ENCODE measurements around the gene TGFA. TPM values are rescaled to one million over a fixed set of nuclear protein-coding genes. Genes with fewer than 3 reads are reported as not detected.

The TGFA gene
- polyA plus RNA-seq, 1 donor (not counting 4 experiments of a cell fraction or from before 2014, with no cell fraction given) = 51.7 TPM

DNA sequence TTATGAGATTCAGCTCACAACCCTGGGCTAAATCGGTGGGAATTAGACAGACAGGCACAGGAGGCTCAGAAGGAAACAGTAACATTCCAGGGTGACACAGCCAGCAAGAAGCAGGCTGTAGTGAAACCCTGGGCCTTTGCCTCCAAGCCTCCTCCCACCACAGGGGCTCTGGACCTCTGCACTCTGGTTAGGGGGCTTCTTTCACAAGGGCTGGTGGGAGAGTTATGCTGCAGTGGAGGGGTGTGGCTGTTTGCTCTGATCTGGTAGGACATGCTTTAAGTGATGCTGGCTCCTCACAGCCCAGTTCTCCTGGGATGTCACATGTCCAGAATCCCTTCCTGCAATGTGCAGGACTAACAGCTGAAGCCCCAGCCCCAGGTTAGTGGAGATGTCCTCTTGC lies 109.9 kb downstream of the TGFA start:
- H3K27ac ChIP-seq (ENCODE audit: control insufficient read depth, insufficient read depth, low read length) = no peak overlapping the region
- no peak for TF ChIP-seq EZH2 (IDR thresholded peaks at IDR 0.05; ENCODE audit: low read length)
- TF ChIP-seq, protein P1, sequence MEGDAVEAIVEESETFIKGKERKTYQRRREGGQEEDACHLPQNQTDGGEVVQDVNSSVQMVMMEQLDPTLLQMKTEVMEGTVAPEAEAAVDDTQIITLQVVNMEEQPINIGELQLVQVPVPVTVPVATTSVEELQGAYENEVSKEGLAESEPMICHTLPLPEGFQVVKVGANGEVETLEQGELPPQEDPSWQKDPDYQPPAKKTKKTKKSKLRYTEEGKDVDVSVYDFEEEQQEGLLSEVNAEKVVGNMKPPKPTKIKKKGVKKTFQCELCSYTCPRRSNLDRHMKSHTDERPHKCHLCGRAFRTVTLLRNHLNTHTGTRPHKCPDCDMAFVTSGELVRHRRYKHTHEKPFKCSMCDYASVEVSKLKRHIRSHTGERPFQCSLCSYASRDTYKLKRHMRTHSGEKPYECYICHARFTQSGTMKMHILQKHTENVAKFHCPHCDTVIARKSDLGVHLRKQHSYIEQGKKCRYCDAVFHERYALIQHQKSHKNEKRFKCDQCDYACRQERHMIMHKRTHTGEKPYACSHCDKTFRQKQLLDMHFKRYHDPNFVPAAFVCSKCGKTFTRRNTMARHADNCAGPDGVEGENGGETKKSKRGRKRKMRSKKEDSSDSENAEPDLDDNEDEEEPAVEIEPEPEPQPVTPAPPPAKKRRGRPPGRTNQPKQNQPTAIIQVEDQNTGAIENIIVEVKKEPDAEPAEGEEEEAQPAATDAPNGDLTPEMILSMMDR (optimal IDR thresholded peaks at IDR 0.05 in 1 of 3, IDR thresholded peaks at IDR 0.05 in 1 of 3, conservative IDR thresholded peaks at IDR 0.05 in 1 of 3; ENCODE audit: extremely low read depth in 1 of 3, insufficient read depth in 2 of 3, low read length in 3 of 3) = no peak
- no peaks in the 10 kb centered on the region for H3K9me1 ChIP-seq (ENCODE audit: control insufficient read depth, extremely low read depth, insufficient read depth, low read length)
- H3K79me2 ChIP-seq (ENCODE audit: control insufficient read depth, insufficient read depth, low read length) = no peaks in the 10 kb centered on the region
- H3K9ac ChIP-seq (ENCODE audit: control insufficient read depth, extremely low read depth, insufficient read depth, low read length) = no peak overlapping the region
- H3K36me3 ChIP-seq (ENCODE audit: control insufficient read depth in 2 of 2, extremely low read depth in 1 of 2, insufficient read depth in 2 of 2, low read length in 2 of 2) = peaks cover 14 to 19% of the 10 kb centered on the region in 2 experiments
- no peak overlapping the region for H3K4me2 ChIP-seq (ENCODE audit: control insufficient read depth, extremely low read depth, insufficient read depth, low read depth, low read length)
- H4K20me1 ChIP-seq (ENCODE audit: control insufficient read depth, extremely low read depth, insufficient read depth, low read length) = no peaks in the 10 kb centered on the region
- dilution Hi-C loops (cut with MboI; ENCODE audit: extremely low pct_ligation_motif_present, low sequenced_read_pairs) = no loop called here
- no peak overlapping the region for H2AFZ ChIP-seq (ENCODE audit: control insufficient read depth, low read length)
- H3K4me1 ChIP-seq (ENCODE audit: control insufficient read depth, extremely low read depth, insufficient read depth, low read length) = no peaks in the 10 kb centered on the region
- no peaks in the 10 kb centered on the region for H3K27me3 ChIP-seq (ENCODE audit: control insufficient read depth, extremely low read depth, insufficient read depth, low read length)
- H3K4me3 ChIP-seq (ENCODE audit: control insufficient read depth in 2 of 3, extremely low read depth in 1 of 3, insufficient read depth in 2 of 3, low read depth in 1 of 3, low read length in 3 of 3) = no peak overlapping the region
- DNase-seq (ENCODE audit: low read depth, low spot score) (no peak), FAIRE-seq (no peak)
- no peaks in the 10 kb centered on the region for H3K9me3 ChIP-seq (ENCODE audit: control insufficient read depth, low read depth, low read length)

DNA sequence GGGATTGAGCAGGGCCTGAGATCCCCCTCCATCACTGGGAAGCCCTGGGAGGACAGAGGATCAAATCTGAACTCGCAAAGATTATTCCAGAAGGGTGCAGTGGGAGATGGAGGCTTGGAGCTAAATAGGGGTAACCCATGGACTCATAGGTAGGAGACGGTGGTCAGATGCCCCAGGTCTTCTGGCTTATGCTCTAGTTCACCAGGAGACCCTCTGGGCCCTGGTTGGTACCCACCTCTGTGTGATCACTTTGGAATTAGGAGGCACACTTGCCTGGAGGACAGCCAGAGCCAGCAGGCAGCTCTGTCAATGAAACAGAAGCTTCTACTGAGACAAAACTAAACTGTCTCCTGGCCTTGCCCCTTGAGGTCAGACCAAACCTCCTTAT lies 110.6 kb downstream of the TGFA start:
- no peaks in the 10 kb centered on the region for H3K9me3 ChIP-seq (ENCODE audit: control insufficient read depth, low read depth, low read length)
- no peaks in the 10 kb centered on the region for H4K20me1 ChIP-seq (ENCODE audit: control insufficient read depth, extremely low read depth, insufficient read depth, low read length)
- dilution Hi-C loops (cut with MboI; ENCODE audit: extremely low pct_ligation_motif_present, low sequenced_read_pairs) = no loop called here
- no peak for FAIRE-seq
- no peaks in the 10 kb centered on the region for H3K9me1 ChIP-seq (ENCODE audit: control insufficient read depth, extremely low read depth, insufficient read depth, low read length)
- no peak for TF ChIP-seq EZH2 (IDR thresholded peaks at IDR 0.05; ENCODE audit: low read length)
- TF ChIP-seq, protein P1 (optimal IDR thresholded peaks at IDR 0.05 in 1 of 3, IDR thresholded peaks at IDR 0.05 in 1 of 3, conservative IDR thresholded peaks at IDR 0.05 in 1 of 3; ENCODE audit: extremely low read depth in 1 of 3, insufficient read depth in 2 of 3, low read length in 3 of 3) = no peak
- H2AFZ ChIP-seq (ENCODE audit: control insufficient read depth, low read length) = no peak overlapping the region
- H3K36me3 ChIP-seq (ENCODE audit: control insufficient read depth in 2 of 2, extremely low read depth in 1 of 2, insufficient read depth in 2 of 2, low read length in 2 of 2) = peaks cover 12% of the 10 kb centered on the region in 2 experiments
- H3K27me3 ChIP-seq (ENCODE audit: control insufficient read depth, extremely low read depth, insufficient read depth, low read length) = no peaks in the 10 kb centered on the region
- H3K27ac ChIP-seq (ENCODE audit: control insufficient read depth, insufficient read depth, low read length) = no peak overlapping the region
- no peak overlapping the region for H3K9ac ChIP-seq (ENCODE audit: control insufficient read depth, extremely low read depth, insufficient read depth, low read length)
- H3K4me2 ChIP-seq (ENCODE audit: control insufficient read depth, extremely low read depth, insufficient read depth, low read depth, low read length) = no peak overlapping the region
- no peak overlapping the region for H3K4me3 ChIP-seq (ENCODE audit: control insufficient read depth in 2 of 3, extremely low read depth in 1 of 3, insufficient read depth in 2 of 3, low read depth in 1 of 3, low read length in 3 of 3)
- no peak for DNase-seq (ENCODE audit: low read depth, low spot score)
- no peaks in the 10 kb centered on the region for H3K79me2 ChIP-seq (ENCODE audit: control insufficient read depth, insufficient read depth, low read length)
- no peaks in the 10 kb centered on the region for H3K4me1 ChIP-seq (ENCODE audit: control insufficient read depth, extremely low read depth, insufficient read depth, low read length)
